H1 (cell line): Measurements from ENCODE around the gene OOSP3. TPM values are rescaled to one million over a fixed set of nuclear protein-coding genes. Genes with fewer than 3 reads are reported as not detected.

Experiments
- BACH1 ChIP-seq: IDR thresholded peaks from 2 replicates; pipeline ENCODE4 v1.6.1; 2012; ENCODE audit warnings: low read length, improper control_type of control experiment
- E2F6 ChIP-seq: IDR thresholded peaks from 2 replicates; pipeline ENCODE4 v1.6.1; 2012; ENCODE audit warnings: inconsistent platforms
- HDAC6 ChIP-seq: IDR thresholded peaks from one replicate; pipeline ENCODE4 v1.7.1; 2012; ENCODE audit warnings: low read depth, mild to moderate bottlenecking, inconsistent platforms, low read length, moderate library complexity
- polyA plus RNA-seq, 7 experiments: library from polyadenylated mRNA; depleted of rRNA in 3 of 7; stranded (reverse) in 5 of 7; unstranded in 2 of 7; fragments of >200 nt in 5 of 7; fragments of 200-250 nt in 2 of 7; gene quantifications; 1 replicate in 5 of 7; 2 replicates in 1 of 7; 4 replicates in 1 of 7; pipeline versions ENCODE4 v1.2.1 to v1.2.3, GENCODE V29; 2011 to 2013; ENCODE audit warnings: missing spikeins in 2 of 7, mixed read lengths in 2 of 7
- total RNA-seq: library from RNA; stranded (reverse); fragmentation: NEBNext Ultra II Directional; extraction: Animal tissue kit (Norgen Biotek cat#: 25700); gene quantifications from 2 replicates; pipeline ENCODE4 v1.2.1, GENCODE V29; 2021
- TF ChIP-seq, protein P1 (sequence below): fragments of 300-600 bp; sonication (generic); IDR thresholded peaks from 2 replicates; pipeline ENCODE4 v1.7.1; 2012; ENCODE audit warnings: low read length, moderate library complexity, mild to moderate bottlenecking, inconsistent platforms; ENCODE audit not compliant: insufficient replicate concordance

OOSP3 gene
- total and polyA plus RNA-seq, 2 of the 8 experiments (the other 6 are each of a cell fraction or from before 2014, with no cell fraction given), result not detected

DNA sequence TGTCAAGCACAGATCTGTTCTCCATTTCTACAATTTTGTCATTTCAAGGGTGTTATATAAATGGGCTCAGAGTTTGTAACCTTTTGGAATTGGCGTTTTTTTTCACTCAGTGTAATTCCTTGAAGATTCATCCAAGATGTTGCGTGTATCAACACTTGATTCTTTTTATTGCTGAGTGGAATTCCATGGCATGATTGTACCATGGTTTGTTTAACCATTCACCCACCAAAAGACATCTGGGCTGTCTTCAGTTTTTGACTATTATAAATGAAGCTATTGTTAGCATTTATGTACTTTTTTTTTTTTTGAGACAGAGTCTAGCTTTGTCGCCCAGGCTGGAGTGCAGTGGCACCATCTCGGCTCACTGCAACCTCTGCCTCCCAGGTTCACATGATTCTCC lies 62.5 kb downstream of the OOSP3 start (continued):
- TF ChIP-seq, protein P1, sequence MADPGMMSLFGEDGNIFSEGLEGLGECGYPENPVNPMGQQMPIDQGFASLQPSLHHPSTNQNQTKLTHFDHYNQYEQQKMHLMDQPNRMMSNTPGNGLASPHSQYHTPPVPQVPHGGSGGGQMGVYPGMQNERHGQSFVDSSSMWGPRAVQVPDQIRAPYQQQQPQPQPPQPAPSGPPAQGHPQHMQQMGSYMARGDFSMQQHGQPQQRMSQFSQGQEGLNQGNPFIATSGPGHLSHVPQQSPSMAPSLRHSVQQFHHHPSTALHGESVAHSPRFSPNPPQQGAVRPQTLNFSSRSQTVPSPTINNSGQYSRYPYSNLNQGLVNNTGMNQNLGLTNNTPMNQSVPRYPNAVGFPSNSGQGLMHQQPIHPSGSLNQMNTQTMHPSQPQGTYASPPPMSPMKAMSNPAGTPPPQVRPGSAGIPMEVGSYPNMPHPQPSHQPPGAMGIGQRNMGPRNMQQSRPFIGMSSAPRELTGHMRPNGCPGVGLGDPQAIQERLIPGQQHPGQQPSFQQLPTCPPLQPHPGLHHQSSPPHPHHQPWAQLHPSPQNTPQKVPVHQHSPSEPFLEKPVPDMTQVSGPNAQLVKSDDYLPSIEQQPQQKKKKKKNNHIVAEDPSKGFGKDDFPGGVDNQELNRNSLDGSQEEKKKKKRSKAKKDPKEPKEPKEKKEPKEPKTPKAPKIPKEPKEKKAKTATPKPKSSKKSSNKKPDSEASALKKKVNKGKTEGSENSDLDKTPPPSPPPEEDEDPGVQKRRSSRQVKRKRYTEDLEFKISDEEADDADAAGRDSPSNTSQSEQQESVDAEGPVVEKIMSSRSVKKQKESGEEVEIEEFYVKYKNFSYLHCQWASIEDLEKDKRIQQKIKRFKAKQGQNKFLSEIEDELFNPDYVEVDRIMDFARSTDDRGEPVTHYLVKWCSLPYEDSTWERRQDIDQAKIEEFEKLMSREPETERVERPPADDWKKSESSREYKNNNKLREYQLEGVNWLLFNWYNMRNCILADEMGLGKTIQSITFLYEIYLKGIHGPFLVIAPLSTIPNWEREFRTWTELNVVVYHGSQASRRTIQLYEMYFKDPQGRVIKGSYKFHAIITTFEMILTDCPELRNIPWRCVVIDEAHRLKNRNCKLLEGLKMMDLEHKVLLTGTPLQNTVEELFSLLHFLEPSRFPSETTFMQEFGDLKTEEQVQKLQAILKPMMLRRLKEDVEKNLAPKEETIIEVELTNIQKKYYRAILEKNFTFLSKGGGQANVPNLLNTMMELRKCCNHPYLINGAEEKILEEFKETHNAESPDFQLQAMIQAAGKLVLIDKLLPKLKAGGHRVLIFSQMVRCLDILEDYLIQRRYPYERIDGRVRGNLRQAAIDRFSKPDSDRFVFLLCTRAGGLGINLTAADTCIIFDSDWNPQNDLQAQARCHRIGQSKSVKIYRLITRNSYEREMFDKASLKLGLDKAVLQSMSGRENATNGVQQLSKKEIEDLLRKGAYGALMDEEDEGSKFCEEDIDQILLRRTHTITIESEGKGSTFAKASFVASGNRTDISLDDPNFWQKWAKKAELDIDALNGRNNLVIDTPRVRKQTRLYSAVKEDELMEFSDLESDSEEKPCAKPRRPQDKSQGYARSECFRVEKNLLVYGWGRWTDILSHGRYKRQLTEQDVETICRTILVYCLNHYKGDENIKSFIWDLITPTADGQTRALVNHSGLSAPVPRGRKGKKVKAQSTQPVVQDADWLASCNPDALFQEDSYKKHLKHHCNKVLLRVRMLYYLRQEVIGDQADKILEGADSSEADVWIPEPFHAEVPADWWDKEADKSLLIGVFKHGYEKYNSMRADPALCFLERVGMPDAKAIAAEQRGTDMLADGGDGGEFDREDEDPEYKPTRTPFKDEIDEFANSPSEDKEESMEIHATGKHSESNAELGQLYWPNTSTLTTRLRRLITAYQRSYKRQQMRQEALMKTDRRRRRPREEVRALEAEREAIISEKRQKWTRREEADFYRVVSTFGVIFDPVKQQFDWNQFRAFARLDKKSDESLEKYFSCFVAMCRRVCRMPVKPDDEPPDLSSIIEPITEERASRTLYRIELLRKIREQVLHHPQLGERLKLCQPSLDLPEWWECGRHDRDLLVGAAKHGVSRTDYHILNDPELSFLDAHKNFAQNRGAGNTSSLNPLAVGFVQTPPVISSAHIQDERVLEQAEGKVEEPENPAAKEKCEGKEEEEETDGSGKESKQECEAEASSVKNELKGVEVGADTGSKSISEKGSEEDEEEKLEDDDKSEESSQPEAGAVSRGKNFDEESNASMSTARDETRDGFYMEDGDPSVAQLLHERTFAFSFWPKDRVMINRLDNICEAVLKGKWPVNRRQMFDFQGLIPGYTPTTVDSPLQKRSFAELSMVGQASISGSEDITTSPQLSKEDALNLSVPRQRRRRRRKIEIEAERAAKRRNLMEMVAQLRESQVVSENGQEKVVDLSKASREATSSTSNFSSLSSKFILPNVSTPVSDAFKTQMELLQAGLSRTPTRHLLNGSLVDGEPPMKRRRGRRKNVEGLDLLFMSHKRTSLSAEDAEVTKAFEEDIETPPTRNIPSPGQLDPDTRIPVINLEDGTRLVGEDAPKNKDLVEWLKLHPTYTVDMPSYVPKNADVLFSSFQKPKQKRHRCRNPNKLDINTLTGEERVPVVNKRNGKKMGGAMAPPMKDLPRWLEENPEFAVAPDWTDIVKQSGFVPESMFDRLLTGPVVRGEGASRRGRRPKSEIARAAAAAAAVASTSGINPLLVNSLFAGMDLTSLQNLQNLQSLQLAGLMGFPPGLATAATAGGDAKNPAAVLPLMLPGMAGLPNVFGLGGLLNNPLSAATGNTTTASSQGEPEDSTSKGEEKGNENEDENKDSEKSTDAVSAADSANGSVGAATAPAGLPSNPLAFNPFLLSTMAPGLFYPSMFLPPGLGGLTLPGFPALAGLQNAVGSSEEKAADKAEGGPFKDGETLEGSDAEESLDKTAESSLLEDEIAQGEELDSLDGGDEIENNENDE, result no peak
- TF ChIP-seq E2F6 (no peak), HDAC6 (no peak), BACH1 (no peak)
